ENCODE results near the gene IGLL1.

The IGLL1 gene

DNA sequence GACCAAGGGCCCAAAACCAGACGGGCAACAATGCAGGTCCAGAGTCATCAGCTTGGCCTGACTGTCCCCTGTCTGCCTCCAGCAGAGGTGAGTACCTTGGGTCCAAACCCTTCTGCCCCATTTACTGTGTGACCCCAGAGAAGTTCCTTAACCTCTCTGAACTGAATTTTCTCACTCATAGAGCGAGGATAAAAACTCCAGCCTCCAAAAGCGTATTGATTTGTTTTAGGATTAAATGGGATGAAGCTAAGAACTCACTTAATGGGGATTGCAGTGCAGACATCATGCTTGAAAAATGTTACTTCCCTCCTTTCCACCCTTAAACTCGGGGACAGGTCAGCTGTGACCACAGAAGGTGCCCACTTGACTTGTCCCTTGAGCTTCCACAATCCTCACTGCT is 22.6 kb downstream of the IGLL1 start:
- Histone ChIP-seq H3F3A (ENCODE audit: control insufficient read depth, insufficient read depth) (no peaks in the 10 kb centered on the region), H3K36me3 (ENCODE audit: control insufficient read depth, low read length) (no peaks in the 10 kb centered on the region), H3K9me2 (replicated peaks; ENCODE audit: control insufficient read depth, low read length) (no peaks in the 10 kb centered on the region), H3K79me2 (ENCODE audit: control insufficient read depth, low read length) (no peaks in the 10 kb centered on the region), H3K27ac (ENCODE audit: low read depth, low read length) (no peak overlapping the region), H3K9me3 (ENCODE audit: control insufficient read depth, insufficient read depth, low read length) (no peaks in the 10 kb centered on the region), H3K4me1 (ENCODE audit: control insufficient read depth, low read length) (no peaks in the 10 kb centered on the region), H3K4me2 (ENCODE audit: low read length) (no peak overlapping the region), H4K20me1 (ENCODE audit: control insufficient read depth, insufficient read depth, low read depth, low read length) (no peaks in the 10 kb centered on the region), H3K4me3 (ENCODE audit: low read length) (no peak overlapping the region), H3K27me3 (ENCODE audit: control insufficient read depth, low read length) (no peaks in the 10 kb centered on the region)
- TF ChIP-seq EZH2phosphoT487 (IDR thresholded peaks at IDR 0.05; ENCODE audit: borderline replicate concordance, low read length) (no peak), CTCF (IDR thresholded peaks at IDR 0.05; ENCODE audit: low read depth, low read length, poor library complexity, severe bottlenecking) (no peak)

DNA sequence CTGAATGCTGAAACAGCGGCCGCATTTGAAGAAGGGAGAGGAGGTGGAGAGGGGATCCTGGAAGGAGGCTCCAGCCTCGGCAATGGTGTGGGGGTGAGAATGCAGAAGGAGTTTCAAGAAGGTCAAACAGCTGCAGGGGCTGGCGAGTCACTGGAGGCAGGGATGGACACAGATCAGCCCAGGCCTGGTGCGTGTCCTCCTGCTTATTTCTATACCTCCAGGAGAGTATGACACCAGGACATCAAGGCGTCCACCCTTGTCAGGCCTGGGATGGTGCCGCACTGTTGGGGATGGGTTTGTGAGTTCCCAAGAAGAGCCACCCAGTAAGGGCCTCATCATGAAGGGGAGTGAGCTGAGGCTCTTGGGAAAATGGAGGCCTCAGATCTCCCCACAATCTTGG is 23.1 kb downstream of the IGLL1 start:
- Histone ChIP-seq H3F3A (ENCODE audit: control insufficient read depth, insufficient read depth) (no peaks in the 10 kb centered on the region), H4K20me1 (ENCODE audit: control insufficient read depth, insufficient read depth, low read depth, low read length) (no peaks in the 10 kb centered on the region), H3K9me2 (replicated peaks; ENCODE audit: control insufficient read depth, low read length) (no peaks in the 10 kb centered on the region), H3K4me3 (ENCODE audit: low read length) (no peak overlapping the region), H3K27me3 (ENCODE audit: control insufficient read depth, low read length) (no peaks in the 10 kb centered on the region), H3K27ac (ENCODE audit: low read depth, low read length) (no peak overlapping the region), H3K9me3 (ENCODE audit: control insufficient read depth, insufficient read depth, low read length) (no peaks in the 10 kb centered on the region), H3K79me2 (ENCODE audit: control insufficient read depth, low read length) (no peaks in the 10 kb centered on the region), H3K4me1 (ENCODE audit: control insufficient read depth, low read length) (no peaks in the 10 kb centered on the region), H3K4me2 (ENCODE audit: low read length) (no peak overlapping the region), H3K36me3 (ENCODE audit: control insufficient read depth, low read length) (no peaks in the 10 kb centered on the region)
- TF ChIP-seq EZH2phosphoT487 (IDR thresholded peaks at IDR 0.05; ENCODE audit: borderline replicate concordance, low read length): no peak
- TF ChIP-seq CTCF (IDR thresholded peaks at IDR 0.05; ENCODE audit: low read depth, low read length, poor library complexity, severe bottlenecking): no peak

DNA sequence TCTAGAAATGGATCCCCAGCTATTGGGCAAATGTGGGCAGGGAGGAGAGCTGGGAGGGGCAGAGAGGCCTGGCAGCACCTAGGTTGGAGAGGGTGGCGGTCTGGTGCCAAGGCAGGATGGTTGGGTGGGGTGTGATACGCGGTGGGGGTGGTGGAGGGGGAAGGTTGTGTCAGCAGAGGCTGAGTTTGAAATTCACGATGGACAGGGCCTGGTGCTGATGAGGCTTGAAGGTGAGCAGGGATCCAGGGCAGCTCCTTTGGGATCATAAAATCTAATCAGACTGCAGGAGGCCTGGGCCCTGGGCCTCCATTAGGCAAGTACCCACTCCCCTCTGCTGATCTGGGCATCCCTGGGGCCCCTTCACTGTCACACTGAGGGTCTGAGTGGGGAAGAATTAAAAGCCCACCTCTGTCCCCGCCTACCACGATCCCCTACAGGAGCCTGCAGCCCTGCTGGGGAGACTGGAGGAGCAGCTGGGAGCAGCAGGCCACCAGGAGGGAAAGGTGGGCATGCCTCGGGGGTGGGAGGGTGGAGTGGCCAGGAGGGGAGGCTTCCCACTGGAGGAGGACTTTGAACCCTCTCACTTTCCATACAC is 24.0 kb downstream of the IGLL1 start:
- H3K4me3 ChIP-seq (ENCODE audit: low read length): no peak overlapping the region
- no peak for TF ChIP-seq CTCF (IDR thresholded peaks at IDR 0.05; ENCODE audit: low read depth, low read length, poor library complexity, severe bottlenecking)
- TF ChIP-seq EZH2phosphoT487 (IDR thresholded peaks at IDR 0.05; ENCODE audit: borderline replicate concordance, low read length): no peak

More for the DNA sequence above, 24.0 kb downstream of the IGLL1 start:
- Histone ChIP-seq H3K4me2 (ENCODE audit: low read length) (no peak overlapping the region), H3F3A (ENCODE audit: control insufficient read depth, insufficient read depth) (no peaks in the 10 kb centered on the region), H3K36me3 (ENCODE audit: control insufficient read depth, low read length) (no peaks in the 10 kb centered on the region), H3K27ac (ENCODE audit: low read depth, low read length) (no peak overlapping the region), H3K9me2 (replicated peaks; ENCODE audit: control insufficient read depth, low read length) (no peaks in the 10 kb centered on the region), H3K9me3 (ENCODE audit: control insufficient read depth, insufficient read depth, low read length) (no peaks in the 10 kb centered on the region), H3K4me1 (ENCODE audit: control insufficient read depth, low read length) (no peaks in the 10 kb centered on the region), H3K27me3 (ENCODE audit: control insufficient read depth, low read length) (no peaks in the 10 kb centered on the region), H4K20me1 (ENCODE audit: control insufficient read depth, insufficient read depth, low read depth, low read length) (no peaks in the 10 kb centered on the region), H3K79me2 (ENCODE audit: control insufficient read depth, low read length) (no peaks in the 10 kb centered on the region)

All from DOHH2 (cell line).